Measurements from ENCODE around the gene BNIP5. TPM values are rescaled to one million over a fixed set of nuclear protein-coding genes. Genes with fewer than 3 reads are reported as not detected.
A peak's percentile ranks its signal among the peaks of the same experiment; 100 is the strongest.

Gene BNIP5
- total and polyA plus RNA-seq, 2 of the 13 experiments (the other 11 are each of a cell fraction or from before 2014, with no cell fraction given), result not detected

DNA sequence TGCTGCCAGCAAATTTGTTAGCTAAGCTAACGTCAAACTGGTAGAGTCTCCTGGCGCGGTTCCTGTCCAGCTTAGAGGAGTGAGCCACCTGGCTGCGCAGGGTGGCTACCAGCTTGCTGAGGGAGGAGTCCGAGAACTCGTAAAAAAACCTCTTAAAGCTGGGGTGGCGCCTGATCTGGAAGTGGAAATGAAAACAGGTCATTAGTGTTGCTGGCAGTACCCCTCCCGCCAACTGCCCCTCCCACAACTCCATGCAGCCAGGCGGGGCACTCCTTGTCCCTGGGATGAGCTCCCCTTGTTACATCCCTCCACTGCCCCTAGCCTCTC, 17.3 kb downstream of the BNIP5 start:
- H3K4me3 ChIP-seq (replicated peaks in 1 of 3; ENCODE audit: insufficient read depth in 1 of 3, low read depth in 2 of 3, low read length in 3 of 3), result no peak overlapping the region
- DNase-seq (ENCODE audit: low spot score) (no peak), ATAC-seq (no peak), FAIRE-seq (no peak)
- ChIA-PET CTCF (ENCODE audit: low intra/inter-chr PET ratio, low total read pairs) (no interaction called here), POLR2A (interaction anchor here (0.5 kb wide), 1 partner anchor 83 kb away, joined by 3 read pairs; no protein-coding TSS in a partner anchor)
- no TSS peak for BruUV-seq (replicated peaks)
- no peak overlapping the region for H2AFZ ChIP-seq (ENCODE audit: low read length)
- TF ChIP-seq ZC3H13 (CRISPR knock-in tag; IDR thresholded peaks at IDR 0.05) (no peak), ZNF7 (CRISPR knock-in tag; IDR thresholded peaks at IDR 0.05) (no peak), ZNF235 (CRISPR knock-in tag; IDR thresholded peaks at IDR 0.05; ENCODE audit: borderline replicate concordance) (no peak), MBNL3 (CRISPR knock-in tag; conservative IDR thresholded peaks at IDR 0.05) (no peak)
- H3K4me1 ChIP-seq (ENCODE audit: insufficient read depth, low read length), result peaks cover 19% of the 10 kb centered on the region
- no peaks in the 10 kb centered on the region for H3K36me3 ChIP-seq (replicated peaks in 1 of 2; ENCODE audit: control insufficient read depth in 1 of 2, insufficient read depth in 2 of 2, low read length in 2 of 2)
- H3K27me3 ChIP-seq (ENCODE audit: control insufficient read depth in 1 of 2, insufficient read depth in 2 of 2, low read length in 2 of 2), result peaks cover 3% of the 10 kb centered on the region in 2 experiments; a peak in 4 of 5 replicates
- H3K9me3 ChIP-seq (ENCODE audit: low read length), result no peaks in the 10 kb centered on the region
- intact Hi-C loops (cut with micrococcal nuclease; ENCODE audit: unreplicated experiment) (no loop called here), in situ Hi-C loops (cut with HindIII; ENCODE audit: extremely low pct_ligation_motif_present, low pct_unique_long_range_greater_than_20kb) (no loop called here)
- 79% methylated on average over 9 of the region's 9 CpGs for WGBS (ENCODE audit: low lambda C conversion rate)
- H4K20me1 ChIP-seq (ENCODE audit: insufficient read depth, low read length), result no peaks in the 10 kb centered on the region
- no peak overlapping the region for H3K4me2 ChIP-seq (ENCODE audit: low read depth, low read length)
- H3K9ac ChIP-seq (ENCODE audit: insufficient read depth, low read depth, low read length), result no peak overlapping the region
- no peaks in the 10 kb centered on the region for H3K79me2 ChIP-seq (ENCODE audit: insufficient read depth, low read length)
- H3K27ac ChIP-seq (ENCODE audit: extremely low read length, insufficient read depth, low read length), result no peak overlapping the region

DNA sequence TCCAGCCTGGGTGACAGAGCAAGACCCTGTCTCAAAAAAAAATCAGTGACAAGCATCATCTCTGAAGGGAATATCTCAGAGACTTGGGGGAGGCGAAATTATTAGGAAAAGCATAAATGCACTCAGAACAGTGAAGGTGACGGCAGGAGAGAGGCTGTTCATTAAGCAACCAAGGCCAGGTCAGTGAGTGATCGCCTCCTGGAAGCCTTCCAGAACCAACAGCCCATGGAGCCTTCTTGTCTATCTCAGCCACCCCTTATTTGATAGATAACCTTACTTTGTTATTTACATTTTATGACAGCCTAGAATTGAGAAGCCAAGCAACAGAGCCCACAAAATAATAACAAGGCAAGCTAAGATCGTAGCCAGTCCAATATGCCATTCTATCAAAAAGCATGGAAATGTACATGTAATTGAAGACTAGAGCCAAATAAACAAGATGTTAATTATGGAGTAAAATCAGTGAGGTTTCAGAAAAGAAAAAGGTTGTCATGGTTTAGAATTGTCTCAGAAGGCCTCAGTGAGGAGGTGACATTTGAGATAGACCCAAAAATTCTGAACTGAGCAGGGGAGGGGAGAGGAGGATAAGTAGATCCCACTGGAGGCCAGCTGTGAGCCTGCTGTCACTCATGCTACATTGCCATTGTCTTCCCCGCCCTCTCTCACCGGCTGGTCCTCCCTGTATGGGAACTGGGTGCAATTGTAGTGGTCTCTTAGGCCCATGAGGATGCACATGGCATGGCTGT, 17.8 kb downstream of the BNIP5 start:
- Histone ChIP-seq H3K9me3 (ENCODE audit: low read length) (no peaks in the 10 kb centered on the region), H3K4me3 (replicated peaks in 1 of 3; ENCODE audit: insufficient read depth in 1 of 3, low read depth in 2 of 3, low read length in 3 of 3) (no peak overlapping the region), H3K4me1 (ENCODE audit: insufficient read depth, low read length) (peaks cover 19% of the 10 kb centered on the region), H3K79me2 (ENCODE audit: insufficient read depth, low read length) (no peaks in the 10 kb centered on the region), H3K36me3 (replicated peaks in 1 of 2; ENCODE audit: control insufficient read depth in 1 of 2, insufficient read depth in 2 of 2, low read length in 2 of 2) (no peaks in the 10 kb centered on the region), H2AFZ (ENCODE audit: low read length) (no peak overlapping the region), H3K27me3 (ENCODE audit: control insufficient read depth in 1 of 2, insufficient read depth in 2 of 2, low read length in 2 of 2) (peaks cover 3% of the 10 kb centered on the region in 2 experiments; a peak in 4 of 5 replicates), H3K27ac (ENCODE audit: extremely low read length, insufficient read depth, low read length) (no peak overlapping the region), H3K4me2 (ENCODE audit: low read depth, low read length) (no peak overlapping the region), H3K9ac (ENCODE audit: insufficient read depth, low read depth, low read length) (no peak overlapping the region), H4K20me1 (ENCODE audit: insufficient read depth, low read length) (no peaks in the 10 kb centered on the region)
- intact Hi-C loops (cut with micrococcal nuclease; ENCODE audit: unreplicated experiment), result no loop called here
- peak; percentile 33 for DNase-seq (ENCODE audit: low spot score)
- no TSS peak for BruUV-seq (replicated peaks)
- POLR2A ChIA-PET, result no interaction called here
- no peak for ATAC-seq
- 8% methylated on average over 6 of the region's 6 CpGs for WGBS (ENCODE audit: low lambda C conversion rate)
- no peak for TF ChIP-seq ZNF33B (CRISPR knock-in tag; IDR thresholded peaks at IDR 0.05)
- no peak for TF ChIP-seq KDM3A (CRISPR knock-in tag; IDR thresholded peaks at IDR 0.05; ENCODE audit: low read depth)
- TF ChIP-seq, protein P1, sequence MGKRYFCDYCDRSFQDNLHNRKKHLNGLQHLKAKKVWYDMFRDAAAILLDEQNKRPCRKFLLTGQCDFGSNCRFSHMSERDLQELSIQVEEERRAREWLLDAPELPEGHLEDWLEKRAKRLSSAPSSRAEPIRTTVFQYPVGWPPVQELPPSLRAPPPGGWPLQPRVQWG (CRISPR knock-in tag; IDR thresholded peaks at IDR 0.05; ENCODE audit: borderline replicate concordance, low read depth), result no peak
- CTCF ChIA-PET (ENCODE audit: low intra/inter-chr PET ratio, low total read pairs), result no interaction called here
- no peak for FAIRE-seq
- in situ Hi-C loops (cut with HindIII; ENCODE audit: extremely low pct_ligation_motif_present, low pct_unique_long_range_greater_than_20kb), result no loop called here

All from HepG2 (cell line).